Astrocyte of the spinal cord (primary cell): ENCODE data around the gene STX4.

Experiments used
- DNase-seq: peaks from one replicate; pipeline ENCODE4 v3.0.0; 2011; ENCODE audit warnings: low read depth, low spot score
- H3K4me3 ChIP-seq: 2 replicates; pipeline ENCODE4 v1.5.1; 2011; ENCODE audit warnings: low read depth, mild to moderate bottlenecking, low read length, moderate library complexity
- in situ Hi-C: cut with HindIII; loops from 2 replicates; pipeline ENCODE4 v1.10.0; 2017; ENCODE audit warnings: low sequenced_read_pairs
- TF ChIP-seq, protein P1 (sequence below): IDR thresholded peaks from 2 replicates; pipeline ENCODE4 v1.5.1; 2012; ENCODE audit warnings: low read depth, mild to moderate bottlenecking, low read length, inconsistent platforms

The STX4 gene

DNA sequence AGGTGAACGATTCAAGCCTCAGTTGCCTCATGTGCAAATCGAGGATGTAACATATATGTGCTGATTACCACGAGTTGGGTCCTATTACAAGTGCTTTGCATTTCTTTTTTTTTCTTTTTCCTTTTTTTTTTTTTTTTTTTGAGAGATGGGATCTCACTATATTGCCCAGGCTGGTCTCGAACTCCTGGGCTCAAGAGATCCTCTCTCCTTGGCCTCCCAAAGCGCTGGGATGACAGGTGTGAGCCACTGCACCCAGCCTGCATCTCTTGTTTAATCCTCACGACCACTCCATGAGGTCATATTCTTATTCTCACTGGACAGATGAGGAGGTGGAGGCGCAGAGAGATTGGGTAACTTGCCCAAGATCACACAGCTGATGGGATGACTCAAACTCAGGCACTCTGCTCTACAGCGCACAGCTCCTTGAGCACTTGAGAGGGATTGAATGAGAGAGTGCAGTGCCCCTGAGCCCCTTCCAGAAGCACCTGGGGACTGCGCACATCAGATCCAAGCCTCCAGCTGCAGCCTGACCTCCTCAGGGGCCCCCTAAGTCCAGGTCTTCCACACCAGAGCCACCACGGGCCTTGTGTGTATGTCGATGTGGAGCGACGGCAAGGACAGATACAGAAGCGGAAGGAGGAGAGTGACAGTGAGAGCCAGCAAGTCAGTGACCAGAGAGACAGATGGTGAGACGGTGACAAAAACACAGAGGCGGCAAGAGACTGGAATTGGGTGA is 27.8 kb upstream of the STX4 start:
- no peak overlapping the region for H3K4me3 ChIP-seq
- TF ChIP-seq, protein P1, sequence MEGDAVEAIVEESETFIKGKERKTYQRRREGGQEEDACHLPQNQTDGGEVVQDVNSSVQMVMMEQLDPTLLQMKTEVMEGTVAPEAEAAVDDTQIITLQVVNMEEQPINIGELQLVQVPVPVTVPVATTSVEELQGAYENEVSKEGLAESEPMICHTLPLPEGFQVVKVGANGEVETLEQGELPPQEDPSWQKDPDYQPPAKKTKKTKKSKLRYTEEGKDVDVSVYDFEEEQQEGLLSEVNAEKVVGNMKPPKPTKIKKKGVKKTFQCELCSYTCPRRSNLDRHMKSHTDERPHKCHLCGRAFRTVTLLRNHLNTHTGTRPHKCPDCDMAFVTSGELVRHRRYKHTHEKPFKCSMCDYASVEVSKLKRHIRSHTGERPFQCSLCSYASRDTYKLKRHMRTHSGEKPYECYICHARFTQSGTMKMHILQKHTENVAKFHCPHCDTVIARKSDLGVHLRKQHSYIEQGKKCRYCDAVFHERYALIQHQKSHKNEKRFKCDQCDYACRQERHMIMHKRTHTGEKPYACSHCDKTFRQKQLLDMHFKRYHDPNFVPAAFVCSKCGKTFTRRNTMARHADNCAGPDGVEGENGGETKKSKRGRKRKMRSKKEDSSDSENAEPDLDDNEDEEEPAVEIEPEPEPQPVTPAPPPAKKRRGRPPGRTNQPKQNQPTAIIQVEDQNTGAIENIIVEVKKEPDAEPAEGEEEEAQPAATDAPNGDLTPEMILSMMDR, result no peak
- DNase-seq, result no peak
- in situ Hi-C loops, result no loop called here

GRCh38 chr16:31006086-31006385 is 27.3 kb upstream of the STX4 start:
- in situ Hi-C loops, result no loop called here
- TF ChIP-seq, protein P1, result no peak
- H3K4me3 ChIP-seq, result no peak overlapping the region
- DNase-seq, result no peak

GRCh38 chr16:31006589-31006988 is 26.8 kb upstream of the STX4 start:
- DNase-seq, result no peak
- in situ Hi-C loops, result no loop called here
- TF ChIP-seq, protein P1, result no peak
- H3K4me3 ChIP-seq, result no peak overlapping the region

DNA sequence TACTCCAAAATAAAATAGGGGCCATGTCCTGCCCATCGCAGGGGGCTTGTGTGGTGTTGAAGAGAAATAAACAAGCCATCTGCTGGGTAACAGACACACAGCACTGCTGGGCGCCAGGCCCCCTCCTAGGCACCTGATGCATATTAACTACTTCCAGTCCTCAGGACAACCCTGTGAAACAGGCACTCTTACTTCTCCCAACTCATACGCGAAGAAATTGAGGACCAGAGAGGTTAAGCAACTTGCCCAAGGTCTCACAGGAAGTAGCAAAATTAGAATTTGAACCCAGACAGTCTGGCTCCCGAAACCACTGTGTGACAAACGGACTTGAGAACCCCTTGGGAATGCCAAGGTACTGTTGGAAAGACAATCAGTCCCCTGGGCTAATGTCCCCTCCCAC is 25.7 kb upstream of the STX4 start:
- no peak for DNase-seq
- H3K4me3 ChIP-seq, result no peak overlapping the region
- TF ChIP-seq, protein P1, result no peak
- in situ Hi-C loops, result no loop called here

DNA sequence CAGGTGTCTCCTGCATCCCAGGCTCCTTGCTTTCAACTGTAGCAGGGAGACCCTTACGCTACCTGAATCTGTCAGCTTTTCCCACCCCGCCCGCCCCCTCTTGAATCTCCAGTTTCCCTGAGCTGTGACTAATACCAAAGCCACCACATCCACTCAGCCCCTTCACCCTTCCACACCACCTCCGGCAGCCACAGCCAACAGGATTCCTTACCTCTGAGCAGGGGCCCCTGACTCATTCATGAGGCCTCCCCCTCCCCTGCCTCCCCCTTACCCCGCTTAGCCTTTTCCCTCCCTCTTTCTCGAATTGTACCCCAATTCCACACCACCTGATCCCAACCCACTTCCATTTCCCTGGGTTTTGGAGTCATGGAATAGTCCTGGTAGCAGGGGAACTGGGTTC is 25.2 kb upstream of the STX4 start:
- TF ChIP-seq, protein P1, result no peak
- H3K4me3 ChIP-seq, result no peak overlapping the region
- peak; percentile 86 for DNase-seq
- in situ Hi-C loops, result no loop called here

- in situ Hi-C loops, result no loop called here
- no peak overlapping the region for H3K4me3 ChIP-seq
- TF ChIP-seq, protein P1, result no peak
- DNase-seq, result no peak
Observed at GRCh38 chr16:31008551-31008950, 24.8 kb upstream of the STX4 start.
